SK-N-DZ (cell line): ENCODE measurements around the gene VSIR.
A peak's percentile ranks its signal among the peaks of the same experiment; 100 is the strongest.

Experiments used
- DNase-seq: peaks from one replicate; pipeline ENCODE4 v3.0.0-alpha.2; 2015; ENCODE audit warnings: low spot score

Gene VSIR

DNA sequence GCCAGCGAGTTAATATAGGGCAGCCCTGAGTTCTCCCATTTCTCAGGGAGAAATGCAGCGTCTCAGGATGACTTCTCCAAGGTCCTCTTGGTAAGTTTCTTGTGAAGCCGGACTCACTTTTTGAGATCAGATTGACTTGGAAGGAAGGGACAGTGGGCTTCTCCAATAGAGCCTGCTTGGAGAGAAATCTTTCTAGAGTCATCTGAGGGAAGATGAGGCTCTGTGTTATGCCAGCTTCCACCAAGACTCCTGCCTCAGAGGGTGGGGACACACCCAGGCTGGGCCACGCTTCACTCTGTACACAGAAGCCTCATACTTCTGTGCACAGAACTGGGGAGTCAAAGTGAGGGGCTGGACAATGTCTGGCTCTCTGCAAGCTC is 59.3 kb downstream of the VSIR start:
- DNase-seq, result no peak

DNA sequence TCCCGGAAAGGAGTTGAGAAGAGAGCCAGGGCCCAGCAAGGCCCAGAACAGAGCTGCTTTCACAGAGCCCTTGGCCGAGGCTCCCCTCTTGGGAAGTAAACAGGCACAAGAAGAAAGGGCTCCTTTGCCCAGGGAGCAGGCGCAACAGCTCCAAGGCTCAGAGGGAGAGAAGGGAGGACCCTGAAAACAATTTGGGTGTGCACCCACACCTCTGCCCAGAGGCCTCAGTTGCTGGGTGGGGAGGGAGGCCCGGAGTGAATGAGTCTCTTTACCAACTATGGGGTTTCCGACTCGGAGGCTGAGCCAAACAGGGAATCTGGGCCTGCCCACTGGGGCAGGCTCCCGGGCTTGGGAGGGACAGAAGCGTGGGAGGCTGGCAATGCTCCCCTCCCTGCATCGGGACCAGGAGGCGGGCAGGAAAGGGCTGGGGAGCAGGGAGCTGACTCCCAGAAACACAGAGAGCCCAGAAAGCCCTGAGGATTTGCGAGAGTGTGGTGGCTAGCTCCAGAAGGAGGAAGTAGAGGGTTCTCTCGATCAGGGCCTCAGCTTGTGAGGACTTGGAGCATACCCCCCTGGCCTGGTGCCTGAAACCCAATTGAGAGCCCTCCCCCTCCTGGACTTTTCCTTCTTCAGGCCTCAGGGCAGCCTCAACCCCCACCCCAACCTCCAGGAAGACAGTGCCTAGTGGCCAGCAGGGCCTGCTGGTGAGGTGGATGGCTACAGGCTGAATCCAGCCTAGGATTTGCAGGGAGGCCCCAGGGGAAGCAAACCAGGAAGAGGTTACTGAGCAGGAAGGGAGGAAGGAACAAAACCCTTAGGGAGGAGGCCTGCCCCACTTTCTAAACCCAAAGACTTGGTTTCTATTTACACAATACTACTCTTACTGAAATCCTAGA is 59.9 kb downstream of the VSIR start:
- DNase-seq, result no peak

DNA sequence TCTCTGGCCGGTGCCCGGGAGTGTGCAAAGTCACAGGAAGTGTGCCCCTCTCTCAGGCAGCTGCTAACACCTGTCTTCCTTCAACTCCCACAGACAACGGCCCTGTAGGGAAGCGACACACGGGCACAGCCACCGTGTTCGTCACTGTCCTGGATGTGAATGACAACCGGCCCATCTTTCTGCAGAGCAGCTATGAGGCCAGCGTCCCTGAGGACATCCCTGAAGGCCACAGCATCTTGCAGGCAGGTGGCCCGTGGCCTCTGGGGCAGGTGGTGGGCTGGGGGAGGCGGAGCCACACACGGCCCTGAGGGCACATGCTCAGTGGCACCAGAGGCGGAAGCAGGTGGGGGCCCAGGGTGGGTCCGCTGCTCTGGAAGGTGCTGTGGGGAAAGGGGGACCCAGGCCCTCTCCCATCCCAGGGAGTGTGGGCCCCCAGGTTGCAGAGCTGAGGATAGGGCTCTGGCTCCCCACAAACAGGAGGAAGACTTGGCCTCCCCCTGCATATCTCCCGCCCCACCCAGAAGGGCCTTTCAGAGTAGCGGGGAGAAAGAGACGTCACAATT is 60.7 kb downstream of the VSIR start:
- DNase-seq, result no peak

- no peak for DNase-seq
These were observed 61.1 kb downstream of the VSIR start for GRCh38 chr10:71712170-71712569.

DNA sequence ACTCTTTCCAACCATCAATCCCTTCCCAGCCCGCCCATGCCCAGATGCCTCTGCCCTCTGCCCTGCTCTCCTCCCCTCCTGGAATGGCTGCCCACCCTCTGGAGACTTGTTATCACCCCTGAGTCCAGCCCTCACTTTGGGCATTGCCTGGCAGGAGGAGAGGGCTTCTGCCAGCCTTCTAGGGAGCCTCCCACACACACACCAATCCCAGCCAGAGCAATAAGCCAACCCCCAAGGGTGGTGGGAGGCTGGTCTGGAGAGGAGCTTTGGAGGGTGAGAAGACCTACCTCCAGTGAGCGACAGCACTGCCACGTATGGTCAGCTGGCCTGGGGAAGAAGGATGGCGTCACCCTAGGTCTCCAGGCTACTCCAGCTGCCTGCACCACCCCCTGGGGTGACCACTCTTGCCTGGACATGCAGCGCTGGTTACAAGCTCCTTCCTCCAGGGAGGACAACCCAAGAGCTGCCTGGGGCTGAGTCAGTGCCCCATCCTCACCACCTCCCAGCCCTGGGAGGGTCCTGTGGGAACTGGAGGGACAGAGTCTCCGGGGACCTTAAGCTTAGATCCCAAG is 62.2 kb downstream of the VSIR start:
- no peak for DNase-seq

DNA sequence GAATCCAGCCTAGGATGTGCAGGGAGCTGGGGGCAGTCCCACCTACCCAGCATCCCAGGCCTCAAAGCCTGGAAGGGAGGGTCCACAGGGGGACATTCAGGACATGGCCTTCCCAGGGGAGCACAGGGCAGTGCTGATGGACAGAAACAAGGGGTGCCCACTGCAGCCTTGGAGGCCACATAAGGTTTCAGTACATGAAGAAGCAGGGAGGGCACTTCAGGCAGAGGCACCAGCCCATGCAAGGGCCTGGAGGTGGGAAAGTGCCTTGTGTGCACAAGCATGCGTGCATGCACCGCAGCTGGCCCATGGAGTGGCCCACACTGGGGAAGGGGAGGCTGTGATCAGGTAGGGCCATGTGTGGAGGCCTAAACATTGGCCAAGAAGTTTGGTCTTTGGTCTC is 62.8 kb downstream of the VSIR start:
- DNase-seq, result no peak

- no peak for DNase-seq
These were observed 64.1 kb downstream of the VSIR start for GRCh38 chr10:71708897-71709882.

DNA sequence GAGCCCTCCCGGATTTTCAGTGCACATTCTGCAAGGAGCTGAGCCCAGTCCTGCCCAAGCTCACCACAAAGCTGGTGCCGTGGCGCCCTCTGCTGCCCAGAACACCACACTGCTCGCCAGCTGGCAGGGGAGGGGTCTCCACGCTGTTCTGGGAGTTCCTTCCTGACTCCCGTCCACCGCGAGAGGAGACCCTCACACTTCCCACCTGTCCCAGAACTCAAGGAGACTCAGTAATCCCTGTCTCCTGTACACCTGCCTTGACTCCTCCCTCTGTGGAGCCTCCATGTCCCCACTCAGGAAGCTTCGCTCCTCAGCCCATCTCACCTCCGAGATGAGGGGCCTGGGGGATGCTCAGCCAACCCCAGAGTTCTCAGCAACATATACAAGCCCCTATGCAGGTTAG is 65.0 kb downstream of the VSIR start:
- peak; percentile 54 for DNase-seq

DNA sequence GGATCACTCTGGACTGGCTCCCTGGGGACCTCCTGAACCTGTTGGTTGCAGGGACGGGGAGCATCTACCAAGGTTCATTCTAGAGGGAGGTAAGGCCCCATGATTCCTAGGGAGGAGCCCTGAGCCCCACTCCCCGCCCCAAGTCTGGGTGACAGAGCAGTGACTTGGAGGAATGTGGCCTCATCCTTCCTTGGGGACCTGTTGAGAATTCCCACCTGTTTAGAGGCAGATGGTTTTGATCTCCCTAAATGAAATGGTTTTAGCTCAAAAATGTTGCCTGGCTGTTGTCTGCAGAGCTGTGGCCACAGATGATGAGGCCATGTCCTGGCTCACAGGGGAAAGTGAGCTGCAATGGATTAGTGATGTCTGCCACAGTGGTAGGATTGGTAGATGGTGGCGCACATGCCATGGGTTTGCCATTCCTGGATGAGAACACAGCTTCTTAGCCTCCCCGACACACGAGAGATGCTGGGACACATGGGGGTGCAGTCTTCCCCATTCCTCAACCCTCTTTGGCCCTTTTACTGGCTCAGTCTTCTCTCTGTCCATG is 66.0 kb downstream of the VSIR start:
- no peak for DNase-seq

DNA sequence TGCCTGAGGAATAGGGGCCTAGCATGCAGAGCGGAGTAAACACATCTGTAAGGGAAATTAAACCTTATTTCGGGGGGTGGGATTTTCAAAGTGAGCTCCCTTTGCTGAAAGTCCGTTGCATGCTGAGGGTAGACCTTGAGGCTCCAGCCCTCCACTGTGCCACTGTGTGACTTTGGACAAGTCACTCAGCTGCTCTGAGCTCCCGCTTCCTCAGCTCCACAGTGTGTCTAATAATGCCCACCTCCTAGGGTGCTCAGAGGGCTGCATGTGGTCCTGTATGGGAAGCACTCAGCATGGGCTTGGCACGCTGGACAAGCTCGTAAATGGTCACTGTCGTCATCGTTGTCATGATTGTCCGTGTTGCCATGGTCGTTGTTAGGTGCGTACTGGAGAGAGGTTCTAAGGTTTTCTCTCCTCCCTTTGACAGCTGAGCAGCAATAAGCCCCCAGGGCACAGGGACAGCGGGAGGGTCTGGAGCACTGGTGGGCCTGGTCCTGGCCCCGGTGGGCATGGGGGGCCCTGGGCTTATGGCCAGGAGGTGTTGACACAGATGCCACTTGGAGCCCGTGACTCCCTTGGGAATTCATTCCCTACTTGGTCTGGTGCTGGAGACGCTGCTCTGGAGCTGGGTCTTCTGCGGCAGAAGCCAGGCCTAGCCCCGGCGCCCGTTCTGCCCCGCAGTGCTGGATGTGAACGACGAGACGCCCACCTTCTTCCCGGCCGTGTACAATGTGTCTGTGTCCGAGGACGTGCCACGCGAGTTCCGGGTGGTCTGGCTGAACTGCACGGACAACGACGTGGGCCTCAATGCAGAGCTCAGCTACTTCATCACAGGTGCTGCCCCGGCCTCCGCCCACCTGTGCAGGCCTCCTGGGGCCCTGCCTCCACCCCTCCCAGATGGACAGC is 66.9 kb downstream of the VSIR start:
- DNase-seq, result no peak

GRCh38 chr10:71705582-71705981 is 67.7 kb downstream of the VSIR start:
- DNase-seq, result no peak

GRCh38 chr10:71704816-71705215 is 68.5 kb downstream of the VSIR start:
- DNase-seq, result no peak

GRCh38 chr10:71703577-71703976 is 69.7 kb downstream of the VSIR start:
- no peak for DNase-seq

DNA sequence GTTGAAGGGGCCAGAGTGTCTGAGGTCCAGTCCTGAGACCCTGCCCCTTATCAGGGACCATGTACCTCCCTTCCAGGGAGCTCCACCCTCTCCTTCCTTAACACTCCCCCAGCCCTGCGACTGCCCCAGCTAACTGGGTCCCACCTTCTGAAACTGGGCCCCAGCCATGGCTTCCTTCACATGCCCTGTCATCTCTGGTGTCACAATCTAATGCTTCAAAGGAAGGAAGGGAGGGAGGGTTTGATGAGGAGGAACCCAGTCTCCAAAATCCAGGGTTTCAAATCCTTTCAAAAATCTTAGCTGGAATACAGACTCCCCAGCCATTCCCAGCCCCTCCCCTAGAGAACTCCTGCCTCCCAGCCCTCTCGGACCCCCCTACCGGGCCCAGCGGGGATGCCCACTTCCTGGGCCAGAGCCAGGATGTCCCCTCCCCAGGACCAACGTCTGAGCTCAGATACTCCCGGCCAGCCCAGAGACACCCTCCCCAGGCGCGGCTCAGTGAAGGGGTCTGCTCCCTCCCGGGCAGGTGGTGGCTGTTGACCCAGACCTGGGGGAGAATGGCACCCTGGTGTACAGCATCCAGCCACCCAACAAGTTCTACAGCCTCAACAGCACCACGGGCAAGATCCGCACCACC is 71.7 kb downstream of the VSIR start:
- no peak for DNase-seq

GRCh38 chr10:71700731-71701368 is 72.5 kb downstream of the VSIR start:
- DNase-seq, result no peak

DNA sequence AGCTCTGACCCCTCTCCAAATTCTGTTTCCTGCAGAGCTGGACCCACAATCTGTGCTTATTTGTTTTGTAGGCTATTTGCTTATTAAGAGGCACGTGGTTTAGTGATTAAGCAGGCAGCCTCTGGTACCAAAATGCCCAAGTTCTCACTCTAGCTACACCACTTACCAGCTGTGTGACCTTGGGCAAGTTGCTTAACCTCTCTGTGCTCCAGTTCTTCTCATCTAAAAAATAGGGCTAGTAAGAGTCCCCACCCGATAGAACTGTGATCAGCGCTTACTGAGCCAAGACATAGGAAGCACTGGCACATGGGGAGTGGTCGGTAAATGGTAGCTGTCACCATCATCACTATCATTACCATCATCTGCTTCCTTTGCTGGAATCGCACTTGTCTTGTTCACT is 74.6 kb downstream of the VSIR start:
- DNase-seq, result no peak

DNA sequence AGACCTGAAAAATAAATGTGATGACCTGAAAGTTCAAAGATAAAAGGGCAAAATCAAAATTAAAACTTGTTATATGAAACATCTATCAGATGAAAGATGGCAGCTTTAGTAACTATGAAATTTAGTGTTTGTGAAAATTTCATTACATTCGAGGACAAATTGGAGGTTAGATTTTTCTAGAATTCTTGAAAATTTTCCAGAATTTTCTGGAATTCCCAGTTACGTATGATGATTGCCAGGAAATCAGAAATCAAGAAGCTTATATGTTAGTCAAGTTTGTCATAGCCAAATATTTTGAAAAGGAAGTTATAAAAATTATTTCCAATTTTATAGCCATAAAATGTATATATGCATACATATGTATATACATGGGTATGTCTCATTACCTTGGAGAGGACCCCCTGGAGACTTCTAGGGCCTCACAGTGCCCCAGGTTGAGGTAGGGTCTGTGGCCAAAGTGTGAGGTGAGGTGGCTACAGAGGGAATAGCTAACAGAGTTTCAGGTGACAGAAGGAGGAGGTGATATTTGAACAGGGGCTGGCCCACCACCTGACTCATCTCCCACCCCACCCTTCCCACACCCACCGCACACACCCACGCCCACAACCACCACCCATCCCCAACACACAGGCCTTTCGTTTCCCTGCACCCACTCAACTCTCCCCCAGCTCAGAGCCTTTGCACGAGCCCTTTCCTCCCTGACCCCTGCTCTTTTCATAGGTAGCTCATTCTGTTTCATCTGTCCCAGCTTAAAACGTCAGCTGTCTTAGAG is 75.2 kb downstream of the VSIR start:
- no peak for DNase-seq
